ENCODE data around the gene XIST. TPM values are rescaled to one million over a fixed set of nuclear protein-coding genes. Genes with fewer than 3 reads are reported as not detected.
"Not testable (repeated sequence)": the region's sequence is repeated elsewhere in the genome, so short reads cannot be mapped to it uniquely, and the experiment has no call there.

XIST gene
- polyA plus RNA-seq, 4 donors, result 0.44 to 4.0 (median 2.8) TPM

GRCh38 chrX:73840120-73840924 lies 12.2 kb downstream of the XIST start:
- no peak for DNase-seq (ENCODE audit: low read depth in 4 of 4, low spot score in 3 of 4)

DNA sequence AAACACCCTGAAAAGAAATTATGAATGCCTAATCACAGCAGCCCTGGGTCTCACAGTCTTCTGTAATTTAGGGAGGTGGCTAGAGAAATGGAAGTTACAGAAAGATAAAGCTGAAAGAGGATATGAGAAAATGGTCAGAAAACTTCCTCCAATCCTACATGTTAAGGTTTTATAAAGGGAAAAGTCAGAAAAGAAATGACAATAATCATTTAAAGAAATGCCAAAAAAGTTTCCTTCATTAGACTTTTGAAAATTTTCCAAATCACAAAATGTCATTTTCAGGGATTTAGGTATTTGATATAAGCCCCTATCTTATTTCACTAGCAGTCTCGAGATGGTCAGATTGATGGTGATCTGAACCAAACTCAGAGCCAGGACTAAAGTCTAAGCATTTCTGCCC lies 13.4 kb downstream of the XIST start:
- no peak for DNase-seq (ENCODE audit: low read depth in 4 of 4, low spot score in 3 of 4)

DNA sequence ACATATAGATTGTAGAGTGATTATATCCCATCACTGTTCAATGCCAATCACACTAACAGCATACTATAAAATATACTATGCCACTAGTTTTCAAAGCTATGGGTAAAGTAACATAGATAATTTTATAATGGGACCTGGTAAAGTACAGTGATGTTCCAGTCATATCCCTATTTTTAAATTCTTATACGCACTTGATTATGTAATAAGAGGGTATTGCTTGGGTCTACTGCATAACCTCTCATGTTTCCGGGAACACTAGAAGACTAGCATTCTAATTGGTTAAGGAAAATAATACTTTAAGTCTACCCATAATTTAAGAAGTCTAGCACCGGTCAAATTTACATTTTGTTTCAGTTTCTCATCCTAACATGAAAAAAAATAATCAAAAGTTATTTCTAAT lies 14.4 kb downstream of the XIST start:
- no peak for DNase-seq (ENCODE audit: low read depth in 4 of 4, low spot score in 3 of 4)

DNA sequence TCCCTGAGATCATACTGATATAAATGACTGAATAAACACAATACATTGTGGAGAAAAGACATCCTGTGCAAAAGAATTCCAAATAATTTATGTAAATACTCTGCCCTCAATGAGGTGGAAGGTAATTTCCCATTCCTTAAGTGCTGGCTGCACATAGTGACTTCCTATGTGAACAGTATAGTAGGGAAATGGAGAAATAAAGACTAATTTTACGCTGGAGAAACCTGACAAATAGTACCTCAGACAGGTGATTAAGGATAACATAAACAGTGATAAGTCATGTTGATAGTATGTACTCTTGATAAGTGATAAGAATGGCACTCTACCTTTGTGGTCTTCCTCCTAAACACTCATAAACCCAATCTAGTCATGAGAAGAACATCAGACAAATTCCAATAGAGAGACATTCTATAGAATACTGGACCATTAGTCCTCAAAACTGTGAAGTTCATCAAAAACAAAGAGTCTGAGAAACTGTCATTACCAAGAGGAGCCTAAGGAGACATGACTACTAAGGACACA lies 15.5 kb downstream of the XIST start:
- DNase-seq (ENCODE audit: low read depth in 4 of 4, low spot score in 3 of 4), result no peak

- no peak for DNase-seq (ENCODE audit: low read depth in 4 of 4, low spot score in 3 of 4)
Observed at GRCh38 chrX:73834219-73834618, 18.3 kb downstream of the XIST start.

DNA sequence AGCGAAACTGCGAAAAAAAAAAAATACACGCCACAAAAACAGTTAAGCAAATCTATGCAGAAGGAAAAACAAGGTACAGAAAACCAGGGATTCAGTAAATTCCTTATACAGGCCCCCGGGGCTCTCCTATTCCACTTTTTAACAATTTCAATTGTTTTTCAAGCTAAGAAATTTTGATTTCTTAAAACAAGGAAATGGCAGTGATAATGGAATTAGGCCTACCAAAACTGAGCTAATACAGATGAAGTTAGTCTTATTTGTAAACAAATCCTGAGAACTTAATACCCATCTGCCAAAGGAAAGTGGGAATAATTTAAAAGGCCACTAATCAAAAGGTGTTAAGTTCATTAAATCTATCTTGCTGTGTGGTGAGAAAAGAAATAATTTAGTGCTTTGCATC lies 20.2 kb downstream of the XIST start:
- DNase-seq (ENCODE audit: low read depth in 4 of 4, low spot score in 3 of 4), result no peak

- DNase-seq (ENCODE audit: low read depth in 4 of 4, low spot score in 3 of 4), result no peak
Observed at GRCh38 chrX:73831500-73831899, 21.0 kb downstream of the XIST start.

- no peak for DNase-seq (ENCODE audit: low read depth in 4 of 4, low spot score in 3 of 4)
Observed at GRCh38 chrX:73830489-73831414, 21.8 kb downstream of the XIST start.

DNA sequence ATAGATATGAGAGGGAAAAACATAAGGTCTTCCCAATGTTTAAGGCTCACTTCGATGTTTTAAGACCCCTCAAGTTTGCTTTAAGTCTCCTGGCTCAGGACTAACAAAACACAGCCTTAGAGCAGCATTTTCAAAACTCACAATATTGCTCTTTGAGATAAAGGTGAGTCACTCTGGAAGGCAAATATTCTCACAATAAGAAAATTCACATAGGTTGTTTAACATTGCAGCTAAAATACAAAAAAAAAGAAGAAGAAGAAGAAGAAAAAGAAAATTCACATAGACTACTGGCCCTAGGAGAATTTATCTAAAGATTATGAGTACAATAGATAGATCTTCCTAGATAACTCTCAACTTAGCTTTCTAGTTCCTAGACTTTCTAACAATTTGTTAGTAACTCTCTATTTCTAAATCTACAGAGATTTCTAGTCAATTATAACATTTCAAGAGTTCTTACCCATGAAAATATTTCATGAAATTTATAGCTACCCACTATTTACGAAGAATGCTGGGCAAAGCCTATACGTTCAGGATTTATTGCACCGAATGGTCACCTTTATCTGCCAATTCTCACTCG lies 22.5 kb downstream of the XIST start:
- no peak for DNase-seq (ENCODE audit: low read depth in 4 of 4, low spot score in 3 of 4)

DNA sequence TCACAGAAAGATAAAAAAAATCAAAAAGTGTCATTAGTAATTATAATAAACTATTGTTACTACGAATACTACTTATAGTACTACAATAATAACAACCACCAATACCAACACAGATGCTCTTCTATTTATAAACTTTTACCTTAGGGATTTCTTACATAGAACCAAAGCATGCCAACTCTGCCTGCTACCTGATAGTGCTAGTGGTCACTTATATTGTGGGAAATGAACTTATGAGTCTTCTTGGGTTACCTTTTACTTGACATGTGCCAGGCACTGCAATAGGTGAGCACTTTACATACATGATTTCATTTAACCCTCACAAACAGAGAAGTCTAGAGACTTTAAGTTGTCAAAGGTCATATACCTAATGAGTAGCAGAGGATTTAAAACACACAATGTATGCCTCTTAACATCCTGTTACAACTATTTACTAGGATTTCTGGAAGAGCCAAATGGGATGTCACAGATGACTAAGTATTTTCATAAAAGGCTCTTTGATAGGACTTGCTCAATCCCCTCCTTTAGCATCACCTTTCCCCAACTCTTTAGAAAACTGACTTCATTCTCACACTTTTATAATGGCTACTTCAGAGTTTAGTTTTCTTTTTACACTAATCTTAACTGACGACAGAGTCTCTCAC lies 24.3 kb downstream of the XIST start:
- no peak for DNase-seq (ENCODE audit: low read depth in 4 of 4, low spot score in 3 of 4)

DNA sequence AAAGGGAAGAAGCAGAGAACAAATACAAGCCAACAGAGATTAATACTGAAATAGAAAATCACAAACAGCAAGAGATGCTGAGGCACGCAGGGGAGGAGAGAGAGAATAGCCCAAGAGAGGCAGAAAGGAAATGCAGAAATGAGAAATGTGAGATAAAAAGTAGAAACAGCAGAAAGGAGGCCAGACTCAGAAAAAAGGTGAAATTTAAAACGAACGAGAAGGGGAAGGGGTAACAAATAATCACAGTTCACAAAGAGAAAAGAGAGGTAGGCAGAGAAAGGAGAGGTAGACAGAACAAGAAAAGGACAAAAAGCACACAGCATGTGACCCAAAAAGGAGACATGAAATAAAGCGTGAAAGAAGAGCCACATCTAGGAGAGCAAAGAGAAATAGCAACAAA lies 25.1 kb downstream of the XIST start:
- DNase-seq (ENCODE audit: low read depth in 4 of 4, low spot score in 3 of 4), result no peak

- no peak for DNase-seq (ENCODE audit: low read depth in 4 of 4, low spot score in 3 of 4)
Observed at GRCh38 chrX:73826996-73827395, 25.5 kb downstream of the XIST start.

DNA sequence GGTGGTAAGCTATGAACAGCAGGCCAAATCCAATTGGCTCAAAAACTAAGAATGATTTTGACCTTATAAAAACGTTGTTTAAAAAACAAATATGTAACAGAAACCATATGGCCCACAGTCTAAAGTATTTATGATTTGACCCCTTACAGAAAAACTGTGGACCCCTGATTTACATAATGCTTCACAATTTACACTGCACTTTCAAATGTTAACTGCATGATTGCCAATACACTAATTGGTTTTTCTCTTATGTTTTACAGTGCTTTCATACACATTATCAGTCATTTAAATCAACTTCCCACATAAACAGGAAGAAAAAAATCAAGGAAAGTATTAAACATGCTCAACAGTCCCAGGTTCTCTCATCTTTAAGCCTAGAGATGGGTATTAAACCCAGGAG lies 26.9 kb downstream of the XIST start:
- DNase-seq (ENCODE audit: low read depth in 4 of 4, low spot score in 3 of 4), result no peak

GRCh38 chrX:73823473-73824004 lies 29.0 kb downstream of the XIST start:
- no peak for DNase-seq (ENCODE audit: low read depth in 4 of 4, low spot score in 3 of 4)

GRCh38 chrX:73822775-73823174 lies 29.7 kb downstream of the XIST start:
- no peak for DNase-seq (ENCODE audit: low read depth in 4 of 4, low spot score in 3 of 4)

DNA sequence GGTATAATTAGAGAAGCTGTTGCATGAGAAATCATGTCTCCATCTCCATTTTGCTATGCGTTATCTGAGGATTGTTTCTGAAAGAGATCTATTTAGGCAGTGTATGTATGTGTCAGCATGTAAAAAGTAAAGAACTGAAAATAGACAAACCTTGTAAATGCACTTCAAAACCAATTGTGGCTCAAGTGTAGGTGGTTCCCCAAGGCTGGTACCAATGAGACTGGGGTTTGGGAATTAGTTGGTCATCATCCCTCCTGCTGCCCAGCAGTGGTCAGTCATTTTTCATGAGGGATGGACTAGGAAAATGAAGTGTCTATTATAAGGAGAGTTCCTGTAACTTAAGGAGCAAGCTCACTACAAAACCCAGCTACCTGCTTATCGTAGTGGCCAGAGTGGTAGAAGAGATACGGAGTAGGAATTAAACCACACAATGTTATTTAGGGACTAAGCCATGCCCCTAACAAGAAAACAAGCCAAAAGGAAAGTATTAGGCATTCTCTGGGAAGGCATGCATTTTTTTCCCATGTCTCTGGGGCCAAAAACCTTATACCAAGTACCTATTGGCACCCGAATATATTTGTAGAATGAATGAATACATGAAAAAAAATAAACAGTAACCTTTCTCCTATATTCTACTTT lies 30.5 kb downstream of the XIST start:
- DNase-seq (ENCODE audit: low read depth in 4 of 4, low spot score in 3 of 4), result no peak

- not testable (repeated sequence) for DNase-seq (ENCODE audit: low read depth in 4 of 4, low spot score in 3 of 4)
Observed at GRCh38 chrX:73819864-73820558, 32.5 kb downstream of the XIST start.

DNA sequence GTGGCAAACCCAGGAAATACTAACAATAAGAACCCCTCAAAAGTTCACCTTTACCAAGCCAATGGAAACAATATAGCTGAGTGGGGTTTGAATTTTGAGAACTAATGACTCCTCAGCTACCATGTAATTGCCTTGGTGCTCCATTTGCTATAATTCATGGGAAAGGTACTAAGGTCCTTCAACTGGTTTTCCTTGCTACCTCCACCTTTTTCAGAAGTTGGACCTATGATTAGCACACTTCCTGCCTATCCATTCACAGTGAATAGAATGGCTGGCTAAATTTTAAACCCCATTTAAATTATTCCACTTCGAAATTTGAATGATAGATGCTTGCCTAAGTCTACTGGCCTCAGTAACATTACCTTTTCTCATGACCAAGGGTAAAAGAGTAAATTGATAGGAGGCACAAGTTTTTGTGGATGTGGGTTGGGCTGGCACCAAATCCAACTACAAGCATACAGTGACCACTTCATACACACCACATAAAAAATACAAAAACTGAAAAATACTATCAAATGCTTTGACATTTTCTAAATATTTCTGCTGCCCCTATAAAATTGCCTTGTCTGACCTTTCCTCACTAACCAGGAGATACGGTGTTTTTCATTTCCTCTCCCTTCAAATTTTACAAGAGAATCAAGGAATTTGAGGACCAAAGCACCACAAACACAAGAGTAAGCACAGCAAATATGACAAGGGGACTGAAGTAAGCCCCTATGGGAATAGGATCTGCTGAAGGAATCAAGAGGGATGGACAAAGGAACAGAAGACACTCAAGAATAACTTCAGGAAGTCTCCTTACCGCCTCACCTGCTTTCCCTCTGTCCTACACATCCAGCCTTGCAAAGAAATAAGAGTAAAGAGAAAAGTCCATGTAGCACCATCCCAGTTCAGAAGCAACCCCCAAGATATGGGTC lies 34.1 kb downstream of the XIST start:
- no peak for DNase-seq (ENCODE audit: low read depth in 4 of 4, low spot score in 3 of 4)
